ENCODE measurements around the gene ADM2. TPM values are rescaled to one million over a fixed set of nuclear protein-coding genes. Genes with fewer than 3 reads are reported as not detected.

The ADM2 gene
- total RNA-seq, 1 experiment from 2014 or later: 2.2 TPM

DNA sequence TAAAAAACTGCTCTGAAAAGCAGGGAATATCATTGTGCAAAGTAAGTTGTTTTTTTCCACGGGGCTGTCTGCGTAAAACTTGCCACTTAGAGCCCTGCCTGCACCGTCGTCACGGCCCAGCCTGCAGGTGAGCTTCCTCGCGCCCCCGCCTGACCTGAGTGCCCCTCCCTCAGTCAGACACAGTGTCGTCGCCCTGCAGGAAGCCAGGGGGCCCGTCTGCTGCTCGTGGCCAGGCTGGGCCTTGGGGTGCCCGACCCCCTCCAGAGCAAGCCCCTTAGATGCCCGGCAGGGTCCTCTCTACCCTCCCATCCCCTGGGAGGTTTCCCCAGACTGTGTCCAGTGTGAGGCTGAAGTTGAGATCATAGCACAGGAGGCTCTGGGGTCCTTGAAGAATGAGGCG is 38.1 kb upstream of the ADM2 start:
- H3K4me3 ChIP-seq: no peak overlapping the region
- no peaks in the 10 kb centered on the region for H3K27me3 ChIP-seq
- no peak for DNase-seq
- H3K36me3 ChIP-seq: peaks cover 36% of the 10 kb centered on the region
- H3K9me3 ChIP-seq: no peaks in the 10 kb centered on the region

DNA sequence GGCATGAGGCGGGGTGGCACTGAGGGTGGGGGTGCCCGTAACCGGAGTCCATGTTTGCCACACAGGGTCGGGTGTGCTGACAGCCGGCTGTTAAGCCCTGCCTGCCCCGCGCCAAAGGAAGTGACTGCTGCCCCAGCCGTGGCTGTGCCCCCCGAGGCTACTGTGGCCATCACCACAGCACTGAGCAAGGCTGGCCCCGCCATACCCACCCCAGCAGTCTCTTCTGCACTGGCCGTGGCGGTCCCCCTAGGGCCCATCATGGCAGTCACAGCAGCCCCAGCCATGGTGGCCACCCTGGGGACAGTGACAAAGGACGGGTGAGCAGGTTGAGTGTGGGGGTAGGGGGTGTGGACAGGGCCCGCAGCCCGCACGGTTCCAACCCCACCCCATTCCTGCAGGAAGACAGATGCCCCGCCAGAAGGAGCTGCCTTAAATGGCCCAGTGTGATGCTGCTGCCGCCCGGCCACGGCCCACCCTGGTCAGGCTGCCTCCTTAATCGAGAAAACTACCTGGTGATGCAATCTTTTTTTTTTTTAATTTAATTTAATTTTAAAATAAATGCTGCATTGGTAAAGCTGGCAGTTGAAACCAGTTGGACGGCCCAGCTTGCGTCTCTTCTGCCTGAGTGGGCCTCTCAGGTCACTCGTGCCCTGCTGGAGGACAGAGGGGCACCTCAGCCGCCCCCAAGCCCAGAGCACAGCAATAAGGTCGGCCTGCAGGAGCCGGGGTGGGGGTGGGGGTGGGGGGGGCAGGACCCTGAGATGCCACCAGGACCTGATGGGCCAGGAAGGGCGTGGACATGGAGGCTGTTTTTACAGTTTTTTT is 37.3 kb upstream of the ADM2 start:
- no peak for DNase-seq
- Histone ChIP-seq H3K9me3 (no peaks in the 10 kb centered on the region), H3K4me3 (no peak overlapping the region), H3K27me3 (no peaks in the 10 kb centered on the region), H3K36me3 (peaks cover 40% of the 10 kb centered on the region)

DNA sequence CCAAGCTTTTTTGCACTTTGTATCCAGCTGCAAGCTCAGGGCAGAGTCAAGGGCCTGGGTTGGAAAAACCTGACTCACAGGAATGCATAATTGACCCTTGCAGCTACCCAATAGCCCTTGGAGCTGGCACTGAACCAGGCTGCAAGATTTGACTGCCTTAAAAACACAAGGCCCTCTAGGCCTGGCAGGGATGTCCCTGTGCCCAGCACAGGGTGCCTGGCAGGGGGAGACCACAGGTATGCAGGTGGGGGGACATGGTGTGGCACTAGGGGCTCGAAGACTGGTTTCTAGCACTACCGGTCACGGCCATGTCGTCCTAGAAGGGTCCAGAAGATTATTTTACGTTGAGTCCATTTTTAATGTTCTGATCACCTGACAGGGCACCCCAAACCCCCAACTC is 36.7 kb upstream of the ADM2 start:
- DNase-seq: peak; percentile 75
- H3K36me3 ChIP-seq: peaks cover 40% of the 10 kb centered on the region

DNA sequence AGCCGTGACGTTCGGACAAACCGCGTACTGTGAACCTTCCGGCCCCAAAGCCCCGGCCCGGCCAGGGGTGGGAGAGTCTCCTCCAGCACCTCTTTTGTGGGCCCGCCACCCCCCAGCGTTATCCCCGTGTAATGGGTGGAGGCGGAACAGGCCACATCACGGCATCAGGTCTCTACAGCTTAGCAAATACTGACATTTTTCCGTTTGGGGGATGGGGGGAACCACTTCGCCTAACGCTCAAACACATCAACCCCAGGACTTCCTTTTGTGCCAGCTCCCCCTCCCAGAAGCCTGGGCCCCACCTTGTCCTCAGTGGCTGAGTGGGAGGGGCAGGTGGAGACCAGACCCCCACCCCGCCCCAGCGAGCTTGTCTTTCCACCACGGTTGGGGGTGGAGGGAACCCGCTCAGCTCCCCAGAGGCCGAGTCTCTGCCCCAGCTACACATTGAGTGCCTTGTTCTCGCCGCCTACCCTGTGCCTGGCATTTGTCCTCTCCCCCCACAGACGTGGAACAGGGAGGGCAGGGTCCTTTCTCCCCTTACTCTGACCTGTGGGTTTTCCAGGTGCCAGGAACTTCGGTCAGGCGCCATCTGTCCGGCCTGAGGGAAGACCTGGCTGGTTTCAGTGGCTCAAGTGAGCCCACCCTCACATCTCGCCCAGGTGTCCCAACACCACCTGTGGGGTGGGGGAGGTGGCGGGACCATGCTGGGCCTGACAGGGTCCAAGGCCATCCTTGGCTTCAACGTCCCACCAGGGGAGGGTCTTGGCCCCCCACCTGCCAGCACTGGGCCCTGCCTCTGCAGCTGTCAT is 36.1 kb upstream of the ADM2 start:
- Histone ChIP-seq H3K9me3 (no peaks in the 10 kb centered on the region), H3K4me3 (no peak overlapping the region), H3K36me3 (peaks cover 37% of the 10 kb centered on the region), H3K27me3 (no peaks in the 10 kb centered on the region)
- DNase-seq: no peak

More for the DNA sequence above, 36.7 kb upstream of the ADM2 start:
- Histone ChIP-seq H3K9me3 (no peaks in the 10 kb centered on the region), H3K27me3 (no peaks in the 10 kb centered on the region), H3K4me3 (no peak overlapping the region)

DNA sequence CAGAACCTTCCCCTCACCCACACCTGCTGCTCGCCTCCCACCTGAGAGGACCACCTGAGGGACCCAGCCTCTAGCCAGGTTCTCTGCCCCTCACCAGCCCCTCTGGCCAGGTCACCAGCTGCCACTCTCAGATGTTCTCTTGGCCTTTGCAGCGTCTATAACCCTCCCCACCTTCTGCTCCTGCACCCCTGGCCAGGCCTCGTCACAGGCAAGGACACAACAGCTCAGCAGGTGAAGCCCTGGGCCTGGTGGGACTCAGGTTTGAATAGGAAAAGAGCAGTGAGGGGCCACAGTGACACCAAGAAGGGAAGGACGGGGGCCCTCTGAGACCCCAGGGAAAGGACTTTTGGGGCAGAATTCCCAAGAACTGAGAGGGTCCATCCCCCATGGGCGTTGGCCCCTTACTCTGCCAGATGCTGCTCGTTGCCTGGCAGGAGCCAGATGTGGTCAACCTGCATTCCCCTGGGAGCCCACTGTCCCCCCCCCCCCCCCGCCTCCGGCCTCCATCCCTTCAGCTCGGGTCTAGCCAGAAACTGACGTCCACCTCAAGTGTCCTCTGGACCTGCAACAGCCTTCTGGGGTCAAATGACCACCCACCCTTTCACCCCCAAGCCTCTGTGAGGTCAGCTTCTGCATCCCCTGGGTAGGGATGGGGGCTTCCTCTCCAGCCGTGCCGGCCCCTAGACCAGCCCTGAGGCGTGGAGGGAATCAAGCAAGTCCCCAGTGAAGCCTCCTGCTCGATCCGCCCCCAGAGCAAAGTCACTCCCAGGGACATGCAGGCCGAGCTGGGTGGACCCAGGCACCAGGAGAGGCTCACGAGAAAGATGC is 35.2 kb upstream of the ADM2 start:
- Histone ChIP-seq H3K4me3 (no peak overlapping the region), H3K27me3 (no peaks in the 10 kb centered on the region), H3K36me3 (peaks cover 41% of the 10 kb centered on the region), H3K9me3 (no peaks in the 10 kb centered on the region)
- DNase-seq: no peak

DNA sequence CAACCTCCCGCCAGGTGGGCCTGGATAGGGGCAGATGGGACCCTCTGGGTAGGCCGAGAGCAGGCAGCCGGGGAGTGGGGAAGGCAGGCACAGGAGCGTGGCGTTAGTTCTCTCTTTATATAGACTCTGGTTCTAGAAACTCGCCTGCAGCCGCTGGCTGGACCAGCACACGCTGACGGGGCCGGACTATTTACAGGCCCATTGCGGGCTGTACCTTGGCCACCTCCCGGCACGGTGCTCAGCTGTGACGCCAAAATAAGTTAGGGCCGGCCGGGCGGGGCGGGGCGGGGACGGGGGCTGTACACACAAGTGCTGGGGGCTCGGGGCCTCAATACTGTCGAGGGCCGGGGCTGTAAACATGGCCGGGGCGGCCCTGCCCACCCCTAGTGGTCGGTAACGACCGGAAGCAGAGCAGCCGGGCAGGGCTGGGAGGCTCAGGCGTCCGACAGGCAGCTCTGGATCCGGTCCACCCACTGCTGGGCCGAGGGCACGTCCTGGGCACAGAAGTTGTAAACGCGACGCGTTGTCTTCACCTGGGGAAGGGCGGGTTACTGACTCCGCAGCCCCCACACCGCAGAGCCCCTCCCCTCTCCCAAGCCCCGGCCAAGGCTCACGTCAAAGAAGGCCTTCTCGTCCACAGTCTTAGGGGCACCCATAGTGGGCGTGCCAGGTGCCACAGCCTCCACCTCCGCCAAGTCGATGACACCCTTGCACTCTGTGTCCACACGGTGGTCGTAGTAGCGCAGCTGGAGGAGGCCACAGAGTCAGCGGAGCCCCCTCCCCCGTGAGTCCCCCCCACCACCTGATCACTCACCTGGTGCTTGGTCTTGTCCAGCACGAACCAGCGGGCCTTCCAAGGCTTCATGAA is 34.4 kb upstream of the ADM2 start:
- Histone ChIP-seq H3K4me3 (no peak overlapping the region), H3K27me3 (no peaks in the 10 kb centered on the region), H3K36me3 (peaks cover 45% of the 10 kb centered on the region), H3K9me3 (no peaks in the 10 kb centered on the region)
- no peak for DNase-seq

DNA sequence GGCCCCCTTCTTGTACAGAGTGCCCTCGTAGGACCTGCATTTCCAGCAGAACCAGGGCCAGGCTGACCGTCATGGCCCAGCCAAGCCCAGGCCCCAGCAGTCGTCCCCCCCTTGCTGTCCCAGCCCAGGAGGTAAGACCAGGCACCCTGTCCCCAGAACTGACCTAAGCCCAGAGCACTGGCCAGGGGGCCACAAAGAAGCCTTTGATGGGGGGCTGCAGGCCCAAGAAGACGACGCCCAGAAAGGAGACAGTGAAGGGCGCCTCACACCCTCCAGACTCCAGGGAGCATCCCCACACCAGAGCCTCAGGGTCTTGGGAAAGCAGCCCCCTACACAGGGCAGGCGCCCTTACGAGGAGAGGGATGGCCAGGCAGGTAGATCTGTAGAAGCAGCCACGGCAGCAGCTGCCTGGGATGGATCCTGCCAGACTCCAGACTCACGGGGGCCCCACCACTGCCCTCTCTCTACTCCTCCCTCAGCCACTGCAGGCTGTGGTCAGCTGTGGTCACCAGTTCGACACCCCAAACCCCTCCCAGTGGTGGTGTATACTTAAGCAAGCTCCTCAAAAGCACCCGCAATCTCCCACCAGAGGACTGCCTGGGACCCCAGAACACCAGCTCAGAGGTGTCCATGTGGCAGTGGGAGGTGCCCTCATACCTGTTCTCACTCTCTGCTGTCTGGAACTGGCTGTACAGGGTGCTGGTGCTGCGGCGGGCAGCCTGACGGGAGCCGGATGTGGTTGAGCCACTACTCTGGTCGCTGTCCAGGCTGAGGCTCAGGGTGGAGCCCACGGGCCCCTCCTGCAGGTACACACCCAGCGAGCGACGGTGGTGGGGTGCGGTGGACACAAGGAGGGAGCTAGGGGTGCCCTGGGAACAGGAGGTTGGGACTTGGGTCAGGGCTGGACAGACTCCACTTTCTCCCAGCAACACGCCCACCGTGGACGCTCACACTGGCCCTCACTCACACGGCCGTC is 33.5 kb upstream of the ADM2 start:
- Histone ChIP-seq H3K27me3 (no peaks in the 10 kb centered on the region), H3K9me3 (no peaks in the 10 kb centered on the region), H3K36me3 (peaks cover 45% of the 10 kb centered on the region), H3K4me3 (no peak overlapping the region)
- DNase-seq: no peak

DNA sequence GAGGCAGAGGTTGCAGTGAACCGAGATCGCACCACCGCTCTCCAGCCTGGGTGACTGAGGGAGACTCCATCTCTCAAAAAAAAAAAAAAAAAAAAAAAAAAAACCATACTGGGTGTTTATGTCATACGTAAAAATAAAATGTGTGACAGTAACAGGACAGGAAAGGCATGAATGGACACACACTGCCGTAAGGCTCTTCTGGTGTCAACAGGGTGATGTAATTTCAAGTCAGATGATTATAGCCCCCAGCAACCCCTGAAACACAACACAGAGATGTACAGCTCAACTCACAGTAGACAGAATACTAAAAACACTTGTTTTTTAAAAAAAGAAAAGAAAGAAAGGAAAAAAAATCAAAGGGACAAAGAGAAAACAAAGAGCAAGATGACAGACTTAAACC is 28.7 kb upstream of the ADM2 start:
- Histone ChIP-seq H3K4me3 (no peak overlapping the region), H3K27me3 (no peaks in the 10 kb centered on the region), H3K9me3 (no peaks in the 10 kb centered on the region), H3K36me3 (peaks cover 37% of the 10 kb centered on the region)
- no peak for DNase-seq

DNA sequence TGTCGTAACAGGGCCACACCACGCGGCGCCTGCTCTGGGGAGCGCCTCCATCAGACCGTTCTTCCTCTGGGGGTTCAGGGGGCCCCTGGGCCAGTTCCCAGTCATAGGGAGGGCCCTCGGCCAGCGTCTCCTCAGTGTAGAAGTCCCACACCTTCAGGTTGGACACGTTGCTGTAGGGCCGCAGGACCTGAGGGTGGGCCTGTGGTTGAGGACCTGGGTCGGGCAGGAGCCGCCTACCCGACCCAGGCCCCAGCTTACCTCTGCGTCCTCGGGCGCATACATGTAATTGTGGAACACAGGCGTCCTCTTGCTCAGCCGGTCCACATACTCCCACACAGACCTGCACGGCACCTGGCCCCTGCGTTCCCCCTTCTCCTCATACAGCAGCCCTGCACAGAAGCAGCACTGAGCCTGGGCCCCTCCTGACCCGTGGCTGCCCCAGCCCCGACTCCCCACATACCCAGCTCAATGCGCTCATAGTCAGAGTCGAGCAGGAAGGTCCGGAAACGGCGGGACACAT is 26.7 kb upstream of the ADM2 start:
- DNase-seq: no peak
- no peaks in the 10 kb centered on the region for H3K9me3 ChIP-seq
- H3K4me3 ChIP-seq: no peak overlapping the region
- no peaks in the 10 kb centered on the region for H3K27me3 ChIP-seq
- H3K36me3 ChIP-seq: peaks cover 27% of the 10 kb centered on the region

DNA sequence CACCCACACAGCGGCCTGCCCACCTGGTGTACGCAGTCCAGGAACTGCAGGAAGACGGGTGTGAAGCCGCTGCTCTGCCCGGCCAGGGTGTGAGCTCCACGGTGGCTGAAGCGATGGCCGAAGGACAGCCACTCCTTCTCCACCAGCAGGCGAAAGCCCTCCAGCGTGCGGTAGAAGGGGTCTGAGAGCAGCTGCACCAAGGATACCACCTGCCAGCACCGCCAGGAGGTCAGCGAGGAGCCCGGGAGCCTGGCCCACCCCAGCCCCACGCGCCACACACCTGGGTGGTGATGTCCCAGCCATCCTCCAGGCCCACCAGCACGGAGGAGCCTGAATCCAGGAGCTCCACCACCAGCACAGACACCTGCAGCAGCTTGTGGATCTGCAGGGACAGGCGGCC is 26.1 kb upstream of the ADM2 start:
- Histone ChIP-seq H3K27me3 (no peaks in the 10 kb centered on the region), H3K4me3 (no peak overlapping the region), H3K36me3 (peaks cover 32% of the 10 kb centered on the region), H3K9me3 (no peaks in the 10 kb centered on the region)
- no peak for DNase-seq

DNA sequence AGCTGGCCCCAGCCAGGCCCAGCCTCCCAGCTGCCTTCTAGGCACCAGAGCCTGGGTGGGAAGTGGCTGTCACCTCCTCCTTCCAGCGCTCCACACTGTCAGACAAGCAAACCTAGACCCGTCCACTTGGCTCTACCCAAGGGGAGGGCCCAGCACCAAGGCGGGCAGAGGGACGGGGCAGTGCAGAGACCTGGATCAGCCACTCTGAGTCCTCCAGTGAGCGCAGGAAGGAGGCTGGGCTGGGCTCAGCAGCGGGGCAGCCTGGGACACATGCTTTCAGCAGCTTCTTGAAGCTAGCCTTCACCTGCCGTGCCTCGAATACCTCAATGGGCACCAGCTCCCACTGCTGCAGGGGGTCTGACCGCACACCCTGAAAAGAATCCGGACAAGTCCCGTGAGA is 25.3 kb upstream of the ADM2 start:
- DNase-seq: no peak
- H3K4me3 ChIP-seq: no peak overlapping the region
- no peaks in the 10 kb centered on the region for H3K27me3 ChIP-seq
- H3K36me3 ChIP-seq: peaks cover 34% of the 10 kb centered on the region
- H3K9me3 ChIP-seq: no peaks in the 10 kb centered on the region

DNA sequence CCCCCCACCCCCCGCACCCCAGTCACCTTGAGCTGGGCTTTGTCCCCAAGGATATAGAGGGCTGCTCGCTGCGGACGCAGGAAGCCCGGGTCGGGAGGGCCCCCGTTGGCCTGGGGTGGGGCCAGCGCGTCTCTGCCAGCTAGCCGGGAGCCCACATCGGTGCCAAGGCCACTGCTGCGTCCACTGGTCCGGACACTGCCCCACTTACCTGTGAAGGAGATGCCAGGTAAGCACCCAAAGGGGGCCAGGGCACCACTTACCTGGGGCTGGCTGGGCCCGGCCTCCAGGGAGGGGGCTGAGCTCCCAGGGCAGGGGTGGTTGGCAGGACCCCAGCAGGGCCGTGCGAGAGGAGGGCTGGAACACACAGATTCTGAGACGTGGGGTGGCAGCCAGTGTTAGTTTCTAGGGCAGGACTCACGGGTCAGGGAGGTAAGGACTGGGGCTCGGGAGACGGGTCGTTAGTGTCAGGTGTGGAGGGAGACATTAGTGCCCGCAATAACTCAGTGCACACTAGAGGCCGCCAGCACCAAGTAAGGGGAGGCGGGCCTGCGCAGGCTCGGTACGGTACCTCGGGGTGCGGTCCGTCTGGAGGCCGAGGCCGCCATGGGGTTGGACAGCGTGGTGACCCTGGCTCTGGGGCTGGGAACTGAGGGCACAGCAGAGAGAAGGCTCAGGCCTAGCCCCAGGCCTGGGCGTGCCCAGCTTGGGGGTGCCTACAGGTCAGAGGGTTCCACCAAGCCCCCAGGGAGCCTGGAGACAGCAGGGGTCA is 24.7 kb upstream of the ADM2 start:
- H3K36me3 ChIP-seq: peaks cover 32% of the 10 kb centered on the region
- H3K27me3 ChIP-seq: no peaks in the 10 kb centered on the region
- H3K4me3 ChIP-seq: no peak overlapping the region
- DNase-seq: no peak
- no peaks in the 10 kb centered on the region for H3K9me3 ChIP-seq

DNA sequence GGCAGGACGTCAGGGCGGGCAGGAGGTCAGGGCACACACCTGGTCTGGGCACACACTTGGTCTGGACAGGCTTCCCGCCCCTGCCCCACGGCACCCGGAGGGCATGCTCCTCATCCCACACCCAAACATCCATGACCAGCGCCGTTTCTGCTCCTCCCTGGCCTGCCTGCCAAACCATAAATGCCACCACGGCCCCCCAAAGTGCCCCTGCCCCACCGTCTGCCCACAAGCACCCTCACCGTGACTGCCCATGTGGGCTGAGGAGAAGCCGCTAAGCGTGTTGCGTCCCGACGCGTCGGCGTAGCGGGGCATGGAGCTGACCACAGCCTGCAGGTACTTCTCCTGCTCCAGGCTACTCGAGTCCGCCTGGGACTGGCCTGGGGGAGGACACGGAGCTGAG is 22.3 kb upstream of the ADM2 start:
- Histone ChIP-seq H3K4me3 (no peak overlapping the region), H3K27me3 (no peaks in the 10 kb centered on the region), H3K9me3 (no peaks in the 10 kb centered on the region), H3K36me3 (peaks cover 35% of the 10 kb centered on the region)
- DNase-seq: no peak

DNA sequence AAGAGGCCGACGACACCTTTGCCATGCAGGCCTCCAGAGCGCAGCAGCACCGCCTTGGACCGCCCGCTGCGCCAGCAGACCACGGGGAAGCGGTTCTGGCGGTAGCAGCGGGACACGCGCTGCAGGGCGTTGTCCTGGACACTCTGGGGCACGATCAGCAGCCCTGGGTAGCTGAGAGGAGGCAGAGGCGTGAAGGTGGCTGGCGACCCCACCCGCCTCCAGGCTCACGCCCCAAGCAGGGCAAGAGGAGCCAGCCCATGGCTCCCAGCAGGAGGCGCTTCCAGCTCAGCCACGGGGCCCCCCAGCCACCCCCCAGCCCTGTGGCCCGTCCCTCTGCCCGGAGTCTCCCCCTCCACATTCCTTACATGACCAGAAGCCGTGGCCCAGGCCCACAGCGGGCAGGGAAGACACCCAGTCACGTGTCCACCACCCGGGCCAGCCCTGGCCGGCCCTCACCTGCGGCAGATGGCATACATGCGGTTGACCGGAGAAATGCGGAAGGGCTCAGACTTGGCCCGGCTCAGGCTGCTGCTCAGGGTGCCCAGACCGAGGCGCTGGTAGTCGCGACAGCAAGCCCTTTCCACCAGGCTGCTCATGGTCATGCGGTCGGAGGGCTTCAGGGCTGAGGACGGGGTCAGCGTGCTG is 21.7 kb upstream of the ADM2 start:
- no peak overlapping the region for H3K4me3 ChIP-seq
- H3K36me3 ChIP-seq: peaks cover 35% of the 10 kb centered on the region
- DNase-seq: no peak
- H3K9me3 ChIP-seq: no peaks in the 10 kb centered on the region
- no peaks in the 10 kb centered on the region for H3K27me3 ChIP-seq
